ENCODE data around the gene MAPKAP1.

The MAPKAP1 gene

GRCh38 chr9:125485471-125486151 lies 221.4 kb downstream of the MAPKAP1 start:
- no peak for DNase-seq (ENCODE audit: low read depth in 2 of 2)

- no peak for DNase-seq (ENCODE audit: low read depth in 2 of 2)
Measured at GRCh38 chr9:125484350-125485282, 222.4 kb downstream of the MAPKAP1 start.

- DNase-seq (ENCODE audit: low read depth in 2 of 2): no peak
Measured at GRCh38 chr9:125483697-125484096, 223.3 kb downstream of the MAPKAP1 start.

- no peak for DNase-seq (ENCODE audit: low read depth in 2 of 2)
Measured at GRCh38 chr9:125479846-125480615, 227.0 kb downstream of the MAPKAP1 start.

DNA sequence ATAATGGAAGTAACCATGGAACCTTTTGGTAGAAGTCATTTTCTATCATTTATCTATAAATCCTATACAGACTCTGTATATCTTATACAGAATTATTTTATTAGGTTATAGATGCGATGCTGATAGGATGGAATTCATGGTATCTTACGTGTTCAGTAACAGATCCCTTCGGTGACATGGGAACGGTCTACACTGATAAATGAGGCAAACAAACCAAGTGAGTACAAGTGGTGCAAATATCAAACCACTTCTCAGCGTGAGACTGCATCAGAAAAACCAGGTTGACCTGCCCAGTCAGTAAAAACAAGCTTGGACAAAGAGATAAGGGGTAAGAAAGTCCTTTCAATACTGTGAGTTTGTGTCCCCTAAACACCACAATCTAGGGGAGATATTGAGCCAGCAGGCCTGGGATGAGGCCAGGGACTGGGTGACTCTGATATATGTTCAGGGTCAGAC lies 229.9 kb downstream of the MAPKAP1 start:
- no peak for DNase-seq (ENCODE audit: low read depth in 2 of 2)

GRCh38 chr9:125476645-125477044 lies 230.4 kb downstream of the MAPKAP1 start:
- no peak for DNase-seq (ENCODE audit: low read depth in 2 of 2)

DNA sequence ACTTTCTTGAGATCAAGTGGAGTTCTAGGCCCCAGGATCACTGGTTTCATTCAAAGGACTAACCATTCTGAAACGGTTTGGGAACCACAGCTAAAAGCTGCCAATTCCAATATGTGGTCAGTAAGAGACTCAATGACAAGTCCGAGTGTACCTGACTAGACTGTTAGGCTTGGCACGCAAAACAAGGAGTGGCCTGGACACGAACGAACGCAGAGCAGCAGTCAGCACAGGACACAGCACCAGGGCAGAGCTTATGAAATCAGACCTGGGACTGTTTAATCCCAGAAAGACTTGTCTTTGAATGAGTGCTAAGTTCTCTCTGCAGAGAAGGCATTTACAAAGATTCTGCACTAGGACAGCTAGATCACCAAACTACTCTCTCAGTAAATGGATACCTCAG lies 231.6 kb downstream of the MAPKAP1 start:
- no peak for DNase-seq (ENCODE audit: low read depth in 2 of 2)

GRCh38 chr9:125472926-125473701 lies 233.9 kb downstream of the MAPKAP1 start:
- DNase-seq (ENCODE audit: low read depth in 2 of 2): no peak

GRCh38 chr9:125472562-125472925 lies 234.5 kb downstream of the MAPKAP1 start:
- DNase-seq (ENCODE audit: low read depth in 2 of 2): no peak

DNA sequence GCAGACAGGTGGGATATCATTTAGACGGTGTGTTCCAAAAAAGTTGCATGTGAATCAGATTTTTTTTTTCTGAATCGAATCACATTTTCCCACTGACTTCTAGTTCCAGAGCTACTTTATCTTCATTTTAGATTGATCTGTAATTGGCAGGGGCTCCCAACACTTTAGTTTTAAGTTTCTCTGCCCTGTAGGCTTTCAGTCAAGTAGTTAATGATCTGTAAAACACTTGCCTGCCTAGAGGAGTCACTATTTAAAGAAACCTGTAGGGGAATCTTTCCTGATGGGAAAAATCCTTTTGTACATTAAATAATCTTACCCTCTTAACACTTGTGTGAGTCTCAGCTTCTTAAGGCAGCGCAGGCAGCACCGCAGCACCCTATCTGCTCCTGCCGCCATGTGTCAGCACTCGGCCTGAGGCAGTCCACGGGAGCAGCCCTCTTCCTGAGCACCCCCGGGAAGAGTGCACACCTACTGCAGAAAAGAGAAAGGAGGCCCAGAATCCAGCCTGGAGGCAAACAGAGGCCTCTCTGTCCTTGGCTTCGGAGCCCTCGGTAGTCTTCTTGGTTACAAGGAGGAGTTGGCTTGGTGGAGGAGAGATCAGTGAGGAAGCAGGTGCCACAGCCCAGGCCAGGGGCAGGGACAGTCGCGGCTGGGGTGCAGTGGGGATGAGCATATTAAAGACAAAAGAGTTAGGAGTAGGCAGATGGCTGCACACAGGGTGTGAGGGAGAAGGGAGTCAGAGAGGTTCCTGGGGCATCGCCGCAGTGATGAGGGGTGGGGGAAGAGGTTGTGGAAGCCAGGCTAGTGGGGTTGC lies 236.0 kb downstream of the MAPKAP1 start:
- no peak for DNase-seq (ENCODE audit: low read depth in 2 of 2)

- no peak for DNase-seq (ENCODE audit: low read depth in 2 of 2)
Measured at GRCh38 chr9:125470189-125470588, 236.8 kb downstream of the MAPKAP1 start.

GRCh38 chr9:125468646-125469045 lies 238.4 kb downstream of the MAPKAP1 start:
- DNase-seq (ENCODE audit: low read depth in 2 of 2): no peak

GRCh38 chr9:125467116-125467740 lies 239.8 kb downstream of the MAPKAP1 start:
- DNase-seq (ENCODE audit: low read depth in 2 of 2): no peak

GRCh38 chr9:125466411-125466810 lies 240.6 kb downstream of the MAPKAP1 start:
- DNase-seq (ENCODE audit: low read depth in 2 of 2): no peak

- no peak for DNase-seq (ENCODE audit: low read depth in 2 of 2)
Measured at GRCh38 chr9:125464591-125465385, 242.2 kb downstream of the MAPKAP1 start.

GRCh38 chr9:125463926-125464325 lies 243.1 kb downstream of the MAPKAP1 start:
- DNase-seq (ENCODE audit: low read depth in 2 of 2): no peak

GRCh38 chr9:125462861-125463291 lies 244.1 kb downstream of the MAPKAP1 start:
- DNase-seq (ENCODE audit: low read depth in 2 of 2): no peak

DNA sequence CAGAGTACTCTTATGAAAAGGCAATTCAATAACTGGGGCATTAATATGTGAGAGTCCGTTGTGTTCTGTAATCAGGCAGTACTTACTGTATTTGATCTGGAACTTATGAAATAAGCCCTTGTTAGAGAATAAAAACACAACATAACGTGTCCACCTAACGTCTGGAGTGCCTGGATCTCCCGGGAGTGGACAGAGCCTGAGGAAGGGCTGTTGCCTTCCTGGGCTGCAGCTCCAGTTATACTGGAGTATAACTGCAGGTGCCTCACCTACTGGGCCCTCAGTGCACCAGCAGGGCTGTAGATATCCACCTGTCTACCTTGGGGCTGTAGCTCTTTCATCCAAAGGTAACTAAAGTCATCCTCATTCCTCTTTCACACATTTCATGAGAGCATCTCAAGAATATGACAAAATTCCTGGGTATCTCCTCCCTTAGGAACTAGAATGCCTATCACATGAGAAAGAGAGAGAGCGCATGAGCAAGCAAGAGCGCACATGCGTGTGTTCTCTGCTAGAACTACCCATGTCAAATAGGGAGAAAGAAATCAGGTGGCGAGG lies 245.3 kb downstream of the MAPKAP1 start:
- no peak for DNase-seq (ENCODE audit: low read depth in 2 of 2)
